ENCODE data around the gene RPL41.
A peak's percentile ranks its signal among the peaks of the same experiment; 100 is the strongest.

RPL41 gene

GRCh38 chr12:56154818-56155217 is 38.4 kb downstream of the RPL41 start:
- DNase-seq (ENCODE audit: low spot score) = no peak

GRCh38 chr12:56155256-56155845 is 38.9 kb downstream of the RPL41 start:
- no peak for DNase-seq (ENCODE audit: low spot score)

- peak; percentile 84 for DNase-seq (ENCODE audit: low spot score)
Measured at GRCh38 chr12:56156464-56157200, 40.2 kb downstream of the RPL41 start.

- peak; percentile 94 for DNase-seq (ENCODE audit: low spot score)
Measured at GRCh38 chr12:56157201-56158028, 41.0 kb downstream of the RPL41 start.

GRCh38 chr12:56158029-56158925 is 41.8 kb downstream of the RPL41 start, which contains the start of gene MYL6:
Gene MYL6, plus strand, starts transcription at chr12:56158359. Its CDS starts 43 bp downstream, at chr12:56158402.
- DNase-seq (ENCODE audit: low spot score) = peak; percentile 99

- peak; percentile 86 for DNase-seq (ENCODE audit: low spot score)
Measured at GRCh38 chr12:56158926-56159461, 42.6 kb downstream of the RPL41 start.

- DNase-seq (ENCODE audit: low spot score) = no peak
Measured at GRCh38 chr12:56159482-56160192, 43.2 kb downstream of the RPL41 start.

- peak; percentile 80 for DNase-seq (ENCODE audit: low spot score)
Measured at GRCh38 chr12:56160193-56160763, 43.8 kb downstream of the RPL41 start.

- no peak for DNase-seq (ENCODE audit: low spot score)
Measured at GRCh38 chr12:56160894-56161689, 44.7 kb downstream of the RPL41 start.

- DNase-seq (ENCODE audit: low spot score) = no peak
Measured at GRCh38 chr12:56161690-56162351, 45.4 kb downstream of the RPL41 start.

GRCh38 chr12:56162468-56163290 is 46.2 kb downstream of the RPL41 start:
- DNase-seq (ENCODE audit: low spot score) = no peak

- no peak for DNase-seq (ENCODE audit: low spot score)
Measured at GRCh38 chr12:56163533-56164344, 47.3 kb downstream of the RPL41 start.

GRCh38 chr12:56164345-56164729 is 47.9 kb downstream of the RPL41 start:
- no peak for DNase-seq (ENCODE audit: low spot score)

GRCh38 chr12:56165369-56165768 is 48.9 kb downstream of the RPL41 start:
- no peak for DNase-seq (ENCODE audit: low spot score)
